Type B pancreatic cell (in vitro differentiated cells): ENCODE data around the gene ST3GAL6. TPM values are rescaled to one million over a fixed set of nuclear protein-coding genes. Genes with fewer than 3 reads are reported as not detected.
A peak's percentile ranks its signal among the peaks of the same experiment; 100 is the strongest.

ENCODE experiments used
- DNase-seq: peaks from one replicate; pipeline ENCODE4 v3.0.0; 2021; ENCODE audit warnings: mixed read lengths; ENCODE audit not compliant: unreplicated experiment; ENCODE audit errors: extremely low spot score
- H3K27ac Mint-ChIP-seq: 2 replicates; pipeline ENCODE4 v1.8.0; 2021; ENCODE audit warnings: mild to moderate bottlenecking, mixed read lengths
- H3K27me3 Mint-ChIP-seq: 2 replicates; pipeline ENCODE4 v1.8.0; 2021; ENCODE audit warnings: mixed read lengths
- H3K36me3 Mint-ChIP-seq: 2 replicates; pipeline ENCODE4 v1.8.0; 2021; ENCODE audit warnings: mixed read lengths
- H3K4me1 Mint-ChIP-seq: one replicate; pipeline ENCODE4 v1.8.0; 2021; ENCODE audit warnings: mixed read lengths; ENCODE audit not compliant: unreplicated experiment
- H3K4me3 Mint-ChIP-seq: 2 replicates; pipeline ENCODE4 v1.8.0; 2021; ENCODE audit warnings: mild to moderate bottlenecking, mixed read lengths
- H3K9me3 Mint-ChIP-seq: 2 replicates; pipeline ENCODE4 v1.8.0; 2021; ENCODE audit warnings: mixed read lengths
- CTCF ChIP-seq: fragments of 200-600 bp; sonication (generic); conservative IDR thresholded peaks from 2 replicates; pipeline ENCODE4 v1.5.0; 2021; ENCODE audit warnings: antibody characterized with exemption, mild to moderate bottlenecking
- total RNA-seq: library from RNA; stranded (reverse); gene quantifications from 2 replicates; pipeline ENCODE4 v1.2.1, GENCODE V29; 2021; ENCODE audit warnings: low replicate concordance

ST3GAL6 gene
- total RNA-seq, 1 donor from 2014 or later: 16.5 TPM

- Mint-ChIP-seq H3K27me3 (no peaks in the 10 kb centered on the region), H3K4me1 (peaks cover 12% of the 10 kb centered on the region), H3K36me3 (peaks cover 5% of the 10 kb centered on the region), H3K4me3 (no peak overlapping the region), H3K27ac (peak overlapping the region; percentile 32), H3K9me3 (no peaks in the 10 kb centered on the region)
- TF ChIP-seq CTCF: no peak
- no peak for DNase-seq
These were observed 18.9 kb upstream of the ST3GAL6 start for GRCh38 chr3:98744283-98744682.

GRCh38 chr3:98745718-98746117, 17.4 kb upstream of the ST3GAL6 start:
- Mint-ChIP-seq H3K9me3 (no peaks in the 10 kb centered on the region), H3K4me1 (peaks cover 8% of the 10 kb centered on the region), H3K27ac (no peak overlapping the region), H3K36me3 (peaks cover 5% of the 10 kb centered on the region), H3K4me3 (no peak overlapping the region), H3K27me3 (no peaks in the 10 kb centered on the region)
- DNase-seq: no peak
- TF ChIP-seq CTCF: no peak

- H3K27me3 Mint-ChIP-seq: no peaks in the 10 kb centered on the region
- DNase-seq: no peak
- no peaks in the 10 kb centered on the region for H3K9me3 Mint-ChIP-seq
- TF ChIP-seq CTCF: no peak
- H3K4me1 Mint-ChIP-seq: peaks cover 8% of the 10 kb centered on the region
- H3K4me3 Mint-ChIP-seq: no peak overlapping the region
- H3K27ac Mint-ChIP-seq: no peak overlapping the region
- H3K36me3 Mint-ChIP-seq: peaks cover 5% of the 10 kb centered on the region
These were observed 17.0 kb upstream of the ST3GAL6 start for GRCh38 chr3:98746122-98746521.

- Mint-ChIP-seq H3K36me3 (peaks cover 5% of the 10 kb centered on the region), H3K4me1 (peaks cover 8% of the 10 kb centered on the region), H3K27ac (peak overlapping the region; percentile 3), H3K9me3 (no peaks in the 10 kb centered on the region), H3K27me3 (no peaks in the 10 kb centered on the region), H3K4me3 (no peak overlapping the region)
- DNase-seq: no peak
- no peak for TF ChIP-seq CTCF
These were observed 16.3 kb upstream of the ST3GAL6 start for GRCh38 chr3:98746882-98747281.

- no peaks in the 10 kb centered on the region for H3K27me3 Mint-ChIP-seq
- no peak for DNase-seq
- no peaks in the 10 kb centered on the region for H3K9me3 Mint-ChIP-seq
These were observed 12.7 kb upstream of the ST3GAL6 start for GRCh38 chr3:98750276-98750919.

More at GRCh38 chr3:98750276-98750919, 12.7 kb upstream of the ST3GAL6 start:
- H3K4me3 Mint-ChIP-seq: no peak overlapping the region
- H3K36me3 Mint-ChIP-seq: no peaks in the 10 kb centered on the region
- H3K27ac Mint-ChIP-seq: no peak overlapping the region
- H3K4me1 Mint-ChIP-seq: peaks cover 9% of the 10 kb centered on the region
- TF ChIP-seq CTCF: no peak
